ENCODE data around the gene DNPH1. TPM values are rescaled to one million over a fixed set of nuclear protein-coding genes. Genes with fewer than 3 reads are reported as not detected.

The DNPH1 gene
- total and polyA plus RNA-seq, 10 of the 15 experiments (the other 5 are each of a cell fraction or from before 2014, with no cell fraction given), result 7.0 to 136 (median 67.7) TPM

GRCh38 chr6:43226192-43226851 lies 3.0 kb downstream of the DNPH1 start:
- ChIA-PET POLR2A (interaction anchor here (0.6 to 1.2 kb wide), 2 partner anchors 171 to 348 kb away, joined by 3 to 5 read pairs; no protein-coding TSS in a partner anchor), RAD21 (ENCODE audit: unreplicated experiment) (interaction anchor here (0.5 to 1.1 kb wide), 2 partner anchors 20 to 479 kb away, joined by 3 to 4 read pairs; no protein-coding TSS in a partner anchor), SMC1A (ENCODE audit: uncharacterized antibody, unreplicated experiment) (interaction anchor here (2.5 kb wide), 1 partner anchor 52 kb away, joined by 8 read pairs; no protein-coding TSS in a partner anchor), CTCF (interaction anchor here (0.7 to 1.3 kb wide), 4 partner anchors 12 to 281 kb away, joined by 3 to 4 read pairs (median 3); no protein-coding TSS in a partner anchor)
- in situ Hi-C loops (cut with MboI) (no loop called here), intact Hi-C loops (cut with micrococcal nuclease; ENCODE audit: unreplicated experiment) (no loop called here)
- WGBS (ENCODE audit: insufficient coverage, insufficient replicate concordance, low lambda C conversion rate, missing lambda C conversion rate), result 99% methylated on average over 11 of the region's 11 CpGs
- TF ChIP-seq ZBTB11 (CRISPR knock-in tag; IDR thresholded peaks at IDR 0.05) (no peak), POLR2A (IDR thresholded peaks at IDR 0.05; ENCODE audit: low read depth, low read length) (no peak), NR2F1 (conservative IDR thresholded peaks at IDR 0.05) (no peak), CBFB (IDR thresholded peaks at IDR 0.05; ENCODE audit: low read depth) (no peak), RCOR1 (conservative IDR thresholded peaks at IDR 0.05; ENCODE audit: low read depth, low read length) (no peak), SUZ12 (IDR thresholded peaks at IDR 0.05; ENCODE audit: unreplicated experiment) (no peak), PML (IDR thresholded peaks at IDR 0.05; ENCODE audit: low read length) (no peak), DPF2 (IDR thresholded peaks at IDR 0.05) (no peak), PAX8 (IDR thresholded peaks at IDR 0.05) (no peak), ATF3 (IDR thresholded peaks at IDR 0.05; ENCODE audit: borderline replicate concordance, extremely low read depth, low read depth, low read length) (no peak), IKZF1 (conservative IDR thresholded peaks at IDR 0.05) (no peak), YY1 (IDR thresholded peaks at IDR 0.05; ENCODE audit: low read depth, low read length) (no peak), BCLAF1 (IDR thresholded peaks at IDR 0.05) (no peak), STAT3 (IDR thresholded peaks at IDR 0.05; ENCODE audit: low read depth, low read length) (no peak), ZNF384 (IDR thresholded peaks at IDR 0.05; ENCODE audit: borderline replicate concordance, low read depth, low read length) (no peak), ZNF24 (IDR thresholded peaks at IDR 0.05) (no peak)
- Histone ChIP-seq H3K36me3 (ENCODE audit: control insufficient read depth in 2 of 2, insufficient read depth in 2 of 2, low read length in 1 of 2) (no peaks in the 10 kb centered on the region; a peak in 1 of 4 replicates), H3K9ac (ENCODE audit: control insufficient read depth, insufficient read depth, low read length) (no peak overlapping the region), H3K27me3 (replicated peaks in 1 of 2; ENCODE audit: control insufficient read depth in 2 of 2, insufficient read depth in 2 of 2, low read length in 1 of 2) (no peaks in the 10 kb centered on the region), H3K4me3 (no peak overlapping the region), H2AFZ (ENCODE audit: control insufficient read depth, low read depth, low read length) (no peak overlapping the region), H3K27ac (ENCODE audit: control insufficient read depth, insufficient read depth) (0 out of 2 replicates have a peak overlapping the region, but pooled peaks have one; percentile 10), H4K20me1 (ENCODE audit: control insufficient read depth, insufficient read depth) (no peaks in the 10 kb centered on the region), H3K4me2 (ENCODE audit: control insufficient read depth, insufficient read depth) (no peak overlapping the region), H3K79me2 (ENCODE audit: control insufficient read depth, insufficient read depth, low read length) (peaks cover 22% of the 10 kb centered on the region), H3K4me1 (ENCODE audit: control insufficient read depth, insufficient read depth, low read length) (peaks cover 27% of the 10 kb centered on the region), H3K9me3 (replicated peaks; ENCODE audit: control insufficient read depth, insufficient read depth, low read length) (no peaks in the 10 kb centered on the region)
- FAIRE-seq (no peak), ATAC-seq (no peak), DNase-seq (ENCODE audit: low read depth, low spot score) (no peak)
- no TSS peak for BruUV-seq (replicated peaks)
